ENCODE data around the gene SPACA7.

The SPACA7 gene

GRCh38 chr13:112465251-112466131 lies 89.3 kb downstream of the SPACA7 start:
- no peak for DNase-seq (ENCODE audit: low read depth)

DNA sequence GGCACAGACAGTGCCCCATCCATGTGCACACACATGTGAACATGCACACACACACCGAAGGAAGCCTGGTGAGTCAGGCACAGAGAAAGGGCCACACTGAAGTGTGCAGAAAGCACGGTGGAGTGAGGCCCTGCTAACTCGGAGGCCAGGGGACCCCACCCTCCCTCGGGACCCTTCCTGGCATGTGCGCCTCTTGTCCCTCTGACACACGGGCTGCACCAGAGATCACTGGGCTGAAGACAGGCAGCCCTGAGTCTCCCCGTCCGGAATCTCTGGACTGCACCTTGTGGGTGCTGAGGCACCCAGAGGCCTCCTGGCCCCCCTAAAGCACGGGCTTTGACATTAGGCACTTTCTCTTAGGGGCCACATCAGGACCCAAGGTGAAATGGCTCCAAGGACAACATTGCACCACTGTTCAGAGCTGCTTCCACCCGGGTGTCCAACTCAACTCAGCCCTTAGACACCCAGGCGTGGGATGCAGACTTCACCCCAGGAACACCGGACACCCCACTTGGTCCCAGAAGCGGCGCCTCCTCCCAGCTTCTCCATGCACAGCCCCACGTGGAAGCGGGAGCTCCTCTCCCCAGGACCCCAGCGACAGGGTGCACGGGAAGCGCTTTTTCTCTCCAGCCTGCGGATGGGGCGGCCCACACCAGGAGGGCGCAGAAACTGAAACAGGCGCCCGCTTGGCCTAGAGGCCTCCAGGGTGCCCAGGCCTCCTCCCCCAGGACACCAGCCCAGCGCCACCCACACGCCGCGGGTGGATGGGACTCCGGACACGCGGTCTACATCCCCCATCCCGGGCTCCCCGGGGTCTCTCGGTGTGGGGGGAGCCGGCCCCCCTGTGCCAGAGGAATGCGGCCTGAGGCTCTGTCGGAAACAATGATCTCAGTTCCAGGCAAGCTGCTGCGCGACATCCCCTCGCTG lies 90.2 kb downstream of the SPACA7 start:
- no peak for DNase-seq (ENCODE audit: low read depth)

DNA sequence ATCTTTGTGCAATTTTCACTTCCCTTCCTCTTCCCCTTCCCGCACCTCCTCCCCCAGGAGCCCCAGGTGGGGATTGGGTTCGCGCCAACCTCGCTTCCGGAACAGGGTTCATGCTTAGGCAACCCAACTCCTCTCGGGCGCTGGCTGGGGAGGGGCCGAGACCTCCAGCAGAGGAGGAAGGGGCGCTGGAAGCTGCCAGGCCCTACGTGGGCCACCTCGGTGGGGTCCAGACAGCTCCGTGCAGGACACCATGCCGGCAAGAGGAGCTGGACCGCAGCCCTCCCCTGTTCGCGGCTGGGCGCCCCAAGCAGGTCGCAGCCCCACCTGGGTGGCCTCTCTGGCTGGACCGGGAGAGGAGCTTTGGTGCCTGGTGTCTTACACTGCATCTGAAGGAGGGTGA lies 91.1 kb downstream of the SPACA7 start:
- no peak for DNase-seq (ENCODE audit: low read depth)

DNA sequence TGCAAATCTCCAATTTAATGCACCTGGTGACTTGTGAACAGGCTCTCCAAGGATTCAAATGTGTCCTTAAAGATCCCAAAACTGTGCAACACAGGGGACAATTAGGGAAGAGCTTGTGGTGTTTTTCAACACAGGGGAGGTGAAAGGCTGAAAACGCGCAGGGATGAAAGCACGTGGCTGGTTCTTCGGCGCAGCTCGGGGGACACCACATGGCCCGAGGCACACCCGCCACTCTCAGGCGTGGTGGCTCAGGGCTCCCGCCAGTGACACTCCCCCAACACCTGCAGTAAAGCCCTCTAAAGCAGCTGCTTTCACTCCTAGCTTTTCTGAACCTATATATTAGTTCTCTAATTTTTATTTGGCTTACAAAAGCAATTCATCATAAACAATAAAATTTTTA lies 91.9 kb downstream of the SPACA7 start:
- DNase-seq (ENCODE audit: low read depth) = no peak

DNA sequence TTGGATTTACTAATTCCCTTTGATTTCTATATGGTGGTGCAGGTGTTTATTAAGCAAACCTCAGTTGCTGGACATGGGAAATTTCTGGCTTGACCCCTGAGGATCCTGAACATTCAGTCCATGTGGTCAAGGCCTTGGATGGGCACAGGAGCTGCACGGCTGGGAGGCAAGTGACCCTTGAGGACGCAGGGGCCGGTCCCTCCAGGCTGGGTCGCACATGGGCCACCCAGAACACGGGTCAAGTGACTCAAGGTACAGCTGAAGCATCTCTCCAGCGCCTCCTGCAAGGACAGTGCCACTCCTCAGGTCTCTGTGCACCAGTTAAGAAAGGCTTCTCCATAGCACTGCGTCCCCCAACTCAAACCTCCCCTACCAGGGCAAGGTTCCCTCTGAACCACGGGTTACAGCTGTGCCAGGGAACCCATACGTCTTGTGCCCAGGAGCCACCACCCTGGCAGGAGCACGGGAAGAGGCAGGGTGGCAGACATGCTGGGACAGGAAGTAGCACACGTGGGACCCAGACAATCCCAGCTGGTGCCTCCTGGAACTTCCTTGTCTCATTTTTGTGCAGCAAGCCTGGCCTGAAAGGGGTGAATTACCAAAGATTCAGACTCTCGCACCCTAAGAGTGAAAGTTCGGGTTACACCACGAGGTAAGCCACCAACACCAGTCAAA lies 93.1 kb downstream of the SPACA7 start:
- no peak for DNase-seq (ENCODE audit: low read depth)

GRCh38 chr13:112473818-112474217 lies 97.7 kb downstream of the SPACA7 start:
- no peak for DNase-seq (ENCODE audit: low read depth)

- DNase-seq (ENCODE audit: low read depth) = no peak
These were observed 98.7 kb downstream of the SPACA7 start for GRCh38 chr13:112474869-112475268.

GRCh38 chr13:112475889-112476288 lies 99.7 kb downstream of the SPACA7 start:
- DNase-seq (ENCODE audit: low read depth) = no peak

- no peak for DNase-seq (ENCODE audit: low read depth)
These were observed 101.0 kb downstream of the SPACA7 start for GRCh38 chr13:112477070-112477619.

- DNase-seq (ENCODE audit: low read depth) = no peak
These were observed 103.2 kb downstream of the SPACA7 start for GRCh38 chr13:112479389-112479788.

- DNase-seq (ENCODE audit: low read depth) = peak; percentile 9
These were observed 105.3 kb downstream of the SPACA7 start for GRCh38 chr13:112481458-112481857.

- DNase-seq (ENCODE audit: low read depth) = no peak
These were observed 107.1 kb downstream of the SPACA7 start for GRCh38 chr13:112483299-112483698.

Measured in ELR (cell line).